NCI-H82 (cell line): Measurements from ENCODE around the gene LRRC56.
A peak's percentile ranks its signal among the peaks of the same experiment; 100 is the strongest.

ENCODE experiments used
- DNase-seq: peaks from one replicate; lab custom pipeline; 2025; lab: John Stamatoyannopoulos, UW

Gene LRRC56

GRCh38 chr11:521177-521688, 16.1 kb upstream of the LRRC56 start:
- DNase-seq, result no peak

- no peak for DNase-seq
These were observed 11.1 kb upstream of the LRRC56 start for GRCh38 chr11:526192-526591.

GRCh38 chr11:528166-528814, 9.0 kb upstream of the LRRC56 start:
- no peak for DNase-seq

- DNase-seq, result no peak
These were observed 8.3 kb upstream of the LRRC56 start for GRCh38 chr11:528815-529727.

- DNase-seq, result no peak
These were observed 7.5 kb upstream of the LRRC56 start for GRCh38 chr11:529728-530411.

GRCh38 chr11:530960-531831, 6.1 kb upstream of the LRRC56 start:
- DNase-seq, result no peak

GRCh38 chr11:531919-532526, 5.3 kb upstream of the LRRC56 start:
- no peak for DNase-seq

GRCh38 chr11:532527-532985, 4.8 kb upstream of the LRRC56 start:
- no peak for DNase-seq

- DNase-seq, result no peak
These were observed 4.2 kb upstream of the LRRC56 start for GRCh38 chr11:532986-533585.

- DNase-seq, result no peak
These were observed 3.5 kb upstream of the LRRC56 start for GRCh38 chr11:533586-534395.

- no peak for DNase-seq
These were observed 2.7 kb upstream of the LRRC56 start for GRCh38 chr11:534396-535209.

GRCh38 chr11:535210-535518, 2.2 kb upstream of the LRRC56 start:
- DNase-seq, result no peak

GRCh38 chr11:535519-536454, 1.5 kb upstream of the LRRC56 start, which contains the start of gene HRAS:
TSS of gene HRAS (minus strand) at chr11:535576.
- peak; percentile 93 for DNase-seq

- DNase-seq, result peak; percentile 47
These were observed 499 bp downstream of the LRRC56 start for GRCh38 chr11:537622-538430.

GRCh38 chr11:538431-539051, 1.2 kb downstream of the LRRC56 start:
- DNase-seq, result no peak

- no peak for DNase-seq
These were observed 2.7 kb downstream of the LRRC56 start for GRCh38 chr11:539971-540481.
